Fibroblast of lung (primary cell): Measurements from ENCODE around the gene BLTP1. TPM values are rescaled to one million over a fixed set of nuclear protein-coding genes. Genes with fewer than 3 reads are reported as not detected.

Source experiments
- DNase-seq, 2 donors: peaks; one replicate each; pipeline versions ENCODE4 v3.0.0 to v3.0.0-alpha.2; 2010; ENCODE audit warnings: low read depth in 2 of 2
- H2AFZ ChIP-seq: 2 replicates; pipeline ENCODE4 v1.5.1; 2012; ENCODE audit warnings: low read length, control low read depth, inconsistent platforms
- H3K27ac ChIP-seq: 2 replicates; pipeline ENCODE4 v1.5.1; 2011; ENCODE audit warnings: low read length, control low read depth; ENCODE audit not compliant: insufficient read depth
- H3K27me3 ChIP-seq: 2 replicates; pipeline ENCODE4 v1.5.1; 2011; ENCODE audit warnings: mild to moderate bottlenecking, low read length; ENCODE audit not compliant: control insufficient read depth, insufficient read depth
- H3K36me3 ChIP-seq: 2 replicates; pipeline ENCODE4 v1.5.1; 2011; ENCODE audit warnings: low read length; ENCODE audit not compliant: control insufficient read depth, insufficient read depth
- H3K4me1 ChIP-seq: 2 replicates; pipeline ENCODE4 v1.5.1; 2011; ENCODE audit warnings: low read length; ENCODE audit not compliant: control insufficient read depth, insufficient read depth; ENCODE audit errors: extremely low read depth
- H3K4me2 ChIP-seq: 2 replicates; pipeline ENCODE4 v1.5.1; 2011; ENCODE audit warnings: low read length, control low read depth; ENCODE audit not compliant: insufficient read depth; ENCODE audit errors: extremely low read depth
- H3K4me3 ChIP-seq, 4 experiments: fragments of 200-600 bp in 1 of 4; sonication (generic) in 1 of 4; replicated peaks in 1 of 4; 2 replicates each; pipeline ENCODE4 v1.5.1; 2011 to 2016; ENCODE audit warnings: low read length in 4 of 4, low read depth in 3 of 4, mild to moderate bottlenecking in 3 of 4, control low read depth in 2 of 4, inconsistent platforms in 1 of 4, mixed read lengths in 1 of 4; ENCODE audit not compliant: insufficient read depth in 1 of 4; ENCODE audit errors: control extremely low read depth in 1 of 4
- H3K79me2 ChIP-seq: 2 replicates; pipeline ENCODE4 v1.5.1; 2012; ENCODE audit warnings: mild to moderate bottlenecking, low read length, inconsistent platforms; ENCODE audit not compliant: control insufficient read depth, insufficient read depth
- H3K9ac ChIP-seq: 2 replicates; pipeline ENCODE4 v1.5.1; 2011; ENCODE audit warnings: mild to moderate bottlenecking, low read length, control low read depth; ENCODE audit not compliant: insufficient read depth
- H3K9me3 ChIP-seq: 2 replicates; pipeline ENCODE4 v1.5.1; 2012; ENCODE audit warnings: low read depth, low read length; ENCODE audit not compliant: control insufficient read depth, insufficient read depth
- H4K20me1 ChIP-seq: 2 replicates; pipeline ENCODE4 v1.5.1; 2011; ENCODE audit warnings: low read length; ENCODE audit not compliant: control insufficient read depth, insufficient read depth; ENCODE audit errors: extremely low read depth
- EZH2 ChIP-seq: IDR thresholded peaks from 2 replicates; pipeline ENCODE4 v1.5.1; 2012; ENCODE audit warnings: low read length, control low read depth, mild to moderate bottlenecking; ENCODE audit errors: missing control alignments
- polyA plus RNA-seq, 2 donors: library from polyadenylated mRNA; depleted of rRNA in 1 of 2; stranded (reverse) in 1 of 2; unstranded in 1 of 2; fragments of >200 nt; gene quantifications; 2 replicates each; pipeline ENCODE4 v1.2.1, GENCODE V29; 2011 to 2012; ENCODE audit warnings: missing spikeins in 1 of 2
- total RNA-seq: library from RNA; depleted of rRNA; stranded (reverse); fragments of >200 nt; gene quantifications from 2 replicates; pipeline ENCODE4 v1.2.1, GENCODE V29; 2014
- TF ChIP-seq, protein P1 (sequence below), 2 donors: IDR thresholded peaks in 1 of 2; conservative IDR thresholded peaks in 1 of 2; 1 replicate in 1 of 2; 2 replicates in 1 of 2; pipeline ENCODE4 v1.5.1; 2011 to 2012; ENCODE audit warnings: low read length in 2 of 2, control low read depth in 1 of 2, inconsistent platforms in 1 of 2, low read depth in 1 of 2, mild to moderate bottlenecking in 1 of 2

Gene BLTP1
- total and polyA plus RNA-seq, 2 donors (not counting 1 experiment from before 2014, with no cell fraction given): 52.5 to 130 TPM

DNA sequence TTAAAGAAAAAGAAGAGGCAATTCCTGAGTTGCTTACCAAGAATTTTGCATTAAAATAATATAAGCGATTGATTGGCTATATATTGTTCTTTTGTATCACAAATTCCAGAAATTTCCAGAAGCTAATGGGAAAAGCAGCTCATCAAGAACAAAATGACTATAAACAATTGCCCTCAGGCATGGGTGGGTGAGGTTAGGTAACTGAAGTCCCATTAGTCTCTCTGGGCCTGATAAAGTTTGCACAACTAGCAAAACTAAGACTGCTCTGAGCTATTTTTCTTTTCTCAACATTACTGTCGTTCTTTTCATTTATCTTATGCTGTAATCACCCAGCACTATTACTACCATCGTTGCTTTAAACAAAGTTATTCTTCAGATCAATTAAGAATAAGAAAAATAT lies 19.2 kb upstream of the BLTP1 start:
- Histone ChIP-seq H3K4me2 (no peak overlapping the region), H3K9ac (no peak overlapping the region), H3K9me3 (no peaks in the 10 kb centered on the region), H3K27me3 (no peaks in the 10 kb centered on the region), H3K4me1 (no peaks in the 10 kb centered on the region), H4K20me1 (no peaks in the 10 kb centered on the region), H2AFZ (no peak overlapping the region), H3K27ac (no peak overlapping the region), H3K4me3 (no peak overlapping the region), H3K36me3 (no peaks in the 10 kb centered on the region), H3K79me2 (no peaks in the 10 kb centered on the region)
- DNase-seq: no peak
- TF ChIP-seq, protein P1, sequence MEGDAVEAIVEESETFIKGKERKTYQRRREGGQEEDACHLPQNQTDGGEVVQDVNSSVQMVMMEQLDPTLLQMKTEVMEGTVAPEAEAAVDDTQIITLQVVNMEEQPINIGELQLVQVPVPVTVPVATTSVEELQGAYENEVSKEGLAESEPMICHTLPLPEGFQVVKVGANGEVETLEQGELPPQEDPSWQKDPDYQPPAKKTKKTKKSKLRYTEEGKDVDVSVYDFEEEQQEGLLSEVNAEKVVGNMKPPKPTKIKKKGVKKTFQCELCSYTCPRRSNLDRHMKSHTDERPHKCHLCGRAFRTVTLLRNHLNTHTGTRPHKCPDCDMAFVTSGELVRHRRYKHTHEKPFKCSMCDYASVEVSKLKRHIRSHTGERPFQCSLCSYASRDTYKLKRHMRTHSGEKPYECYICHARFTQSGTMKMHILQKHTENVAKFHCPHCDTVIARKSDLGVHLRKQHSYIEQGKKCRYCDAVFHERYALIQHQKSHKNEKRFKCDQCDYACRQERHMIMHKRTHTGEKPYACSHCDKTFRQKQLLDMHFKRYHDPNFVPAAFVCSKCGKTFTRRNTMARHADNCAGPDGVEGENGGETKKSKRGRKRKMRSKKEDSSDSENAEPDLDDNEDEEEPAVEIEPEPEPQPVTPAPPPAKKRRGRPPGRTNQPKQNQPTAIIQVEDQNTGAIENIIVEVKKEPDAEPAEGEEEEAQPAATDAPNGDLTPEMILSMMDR (conservative IDR thresholded peaks at IDR 0.05 in 1 of 2, IDR thresholded peaks at IDR 0.05 in 1 of 2; ENCODE audit: low read depth in 1 of 2, low read length in 2 of 2): no peak
- TF ChIP-seq EZH2: no peak

DNA sequence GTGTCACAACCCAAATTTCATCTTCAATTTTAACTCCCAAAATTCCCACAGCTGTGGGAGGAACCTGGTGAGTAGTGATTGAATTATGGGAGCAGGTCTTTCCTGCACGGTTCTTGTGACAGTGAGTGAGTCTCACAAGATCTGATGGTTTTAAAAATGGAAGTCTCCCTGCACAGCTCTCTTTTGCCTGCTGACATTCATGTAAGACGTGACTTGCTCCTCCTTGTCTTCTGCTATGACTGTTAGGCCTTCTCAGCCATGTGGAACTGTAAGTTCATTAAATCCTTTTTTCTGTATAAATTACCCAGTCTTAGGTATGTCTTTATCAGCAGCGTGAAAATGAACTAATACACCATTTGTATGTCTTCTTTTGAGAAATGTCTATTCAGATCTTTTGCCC lies 13.0 kb upstream of the BLTP1 start:
- no peak for DNase-seq
- no peaks in the 10 kb centered on the region for H3K27me3 ChIP-seq
- no peak overlapping the region for H3K4me2 ChIP-seq
- no peak overlapping the region for H2AFZ ChIP-seq
- no peaks in the 10 kb centered on the region for H3K9me3 ChIP-seq
- H4K20me1 ChIP-seq: no peaks in the 10 kb centered on the region
- no peaks in the 10 kb centered on the region for H3K4me1 ChIP-seq
- TF ChIP-seq EZH2: no peak
- TF ChIP-seq, protein P1 (conservative IDR thresholded peaks at IDR 0.05 in 1 of 2, IDR thresholded peaks at IDR 0.05 in 1 of 2; ENCODE audit: low read depth in 1 of 2, low read length in 2 of 2): no peak
- no peaks in the 10 kb centered on the region for H3K36me3 ChIP-seq
- H3K79me2 ChIP-seq: no peaks in the 10 kb centered on the region
- H3K4me3 ChIP-seq: no peak overlapping the region
- no peak overlapping the region for H3K27ac ChIP-seq
- H3K9ac ChIP-seq: no peak overlapping the region

DNA sequence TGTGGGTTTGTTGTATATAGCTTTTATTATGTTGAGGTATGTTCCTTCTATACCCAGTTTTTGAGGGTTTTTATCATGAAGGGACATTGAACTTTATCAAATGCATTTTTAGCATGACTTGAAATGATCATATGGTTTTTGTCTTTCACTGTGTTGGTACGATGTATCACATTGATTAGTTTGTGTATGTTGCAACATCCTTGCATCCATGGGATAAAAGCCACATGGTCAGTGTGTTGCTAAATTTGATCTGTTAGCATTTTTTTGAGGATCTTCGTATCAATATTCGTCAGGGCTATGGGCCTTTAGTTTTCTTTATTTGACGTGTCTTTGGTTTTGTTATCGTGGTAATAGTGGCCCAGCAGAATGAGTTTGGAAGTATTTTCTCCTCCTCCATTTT lies 11.3 kb upstream of the BLTP1 start:
- H3K36me3 ChIP-seq: no peaks in the 10 kb centered on the region
- H3K4me3 ChIP-seq: no peak overlapping the region
- no peaks in the 10 kb centered on the region for H3K4me1 ChIP-seq
- H3K79me2 ChIP-seq: no peaks in the 10 kb centered on the region
- TF ChIP-seq, protein P1 (conservative IDR thresholded peaks at IDR 0.05 in 1 of 2, IDR thresholded peaks at IDR 0.05 in 1 of 2; ENCODE audit: low read depth in 1 of 2, low read length in 2 of 2): no peak
- TF ChIP-seq EZH2: no peak
- H3K9me3 ChIP-seq: no peaks in the 10 kb centered on the region
- no peak overlapping the region for H3K9ac ChIP-seq
- H4K20me1 ChIP-seq: no peaks in the 10 kb centered on the region
- no peak overlapping the region for H3K4me2 ChIP-seq
- no peaks in the 10 kb centered on the region for H3K27me3 ChIP-seq
- no peak for DNase-seq
- no peak overlapping the region for H3K27ac ChIP-seq
- no peak overlapping the region for H2AFZ ChIP-seq
